Activated naive CD4-positive, alpha-beta T cell treated with anti-CD3 and anti-CD28 coated beads, Interleukin-2, amount 10 ng/mL, durations not matched to agents 5 hours and 36 hours (primary cell): Measurements from ENCODE around the gene ABCD2. TPM values are rescaled to one million over a fixed set of nuclear protein-coding genes. Genes with fewer than 3 reads are reported as not detected.

Experiments used
- total RNA-seq, 2 experiments: library from RNA; stranded (reverse); gene quantifications; one replicate each; pipeline ENCODE4 v1.2.3, GENCODE V29; 2021

ABCD2 gene
- total RNA-seq, result 10 to 100 TPM; 47.4 to 48.0 TPM

GRCh38 chr12:39619660-39620433, at the start of gene ABCD2:
TSS of gene ABCD2 (minus strand) at chr12:39619803. CDS start at chr12:39619615, 188 bp downstream.

Other genes starting within 250 kb of the ABCD2 start
- 10 to 100 TPM; 15.9 to 16.3 TPM for gene KIF21A, start 176.7 kb downstream of the ABCD2 start, total RNA-seq